ENCODE data around the gene SHH. TPM values are rescaled to one million over a fixed set of nuclear protein-coding genes. Genes with fewer than 3 reads are reported as not detected.

Gene SHH
- total RNA-seq, 1 donor from 2014 or later: 0.25 TPM

- no peak overlapping the region for H3K27ac ChIP-seq
- intact Hi-C loops (cut with DNase I): no loop called here
- no peaks in the 10 kb centered on the region for H3K9me3 ChIP-seq
- H3K27me3 ChIP-seq: no peaks in the 10 kb centered on the region
- H3K4me1 ChIP-seq: peaks cover 13% of the 10 kb centered on the region
- peaks cover 0 to 26% of the 10 kb centered on the region in 2 donors for H3K36me3 ChIP-seq
- TF ChIP-seq POLR2AphosphoS5 (IDR thresholded peaks at IDR 0.05; ENCODE audit: insufficient read depth in 1 of 2, low read depth in 1 of 2) (no peak), CTCF (IDR thresholded peaks at IDR 0.05) (no peak)
- no peak overlapping the region for H3K4me3 ChIP-seq
- DNase-seq (ENCODE audit: extremely low spot score in 2 of 2): no peak
Observed at GRCh38 chr7:155785536-155785935, 26.7 kb downstream of the SHH start.

GRCh38 chr7:155782466-155782865, 29.8 kb downstream of the SHH start:
- TF ChIP-seq POLR2AphosphoS5 (IDR thresholded peaks at IDR 0.05; ENCODE audit: insufficient read depth in 1 of 2, low read depth in 1 of 2): no peak
- TF ChIP-seq POLR2A (IDR thresholded peaks at IDR 0.05): no peak
- TF ChIP-seq CTCF (IDR thresholded peaks at IDR 0.05): no peak
- Histone ChIP-seq H3K4me1 (peaks cover 7% of the 10 kb centered on the region), H3K9me3 (no peaks in the 10 kb centered on the region), H3K27me3 (no peaks in the 10 kb centered on the region), H3K36me3 (peaks cover 0 to 37% of the 10 kb centered on the region in 2 donors), H3K27ac (no peak overlapping the region), H3K4me3 (no peak overlapping the region)
- no peak for DNase-seq (ENCODE audit: extremely low spot score in 2 of 2)
- intact Hi-C loops (cut with DNase I): no loop called here

- intact Hi-C loops (cut with DNase I): no loop called here
- no peaks in the 10 kb centered on the region for H3K9me3 ChIP-seq
- H3K4me3 ChIP-seq: no peak overlapping the region
- TF ChIP-seq POLR2A (IDR thresholded peaks at IDR 0.05) (no peak), CTCF (IDR thresholded peaks at IDR 0.05) (no peak), POLR2AphosphoS5 (IDR thresholded peaks at IDR 0.05; ENCODE audit: insufficient read depth in 1 of 2, low read depth in 1 of 2) (no peak)
- no peaks in the 10 kb centered on the region for H3K27me3 ChIP-seq
- H3K4me1 ChIP-seq: no peaks in the 10 kb centered on the region
- no peak overlapping the region for H3K27ac ChIP-seq
- peaks cover 0 to 39% of the 10 kb centered on the region in 2 donors for H3K36me3 ChIP-seq
- no peak for DNase-seq (ENCODE audit: extremely low spot score in 2 of 2)
Observed at GRCh38 chr7:155781433-155781832, 30.8 kb downstream of the SHH start.

- Histone ChIP-seq H3K4me1 (no peaks in the 10 kb centered on the region), H3K4me3 (no peak overlapping the region), H3K9me3 (no peaks in the 10 kb centered on the region), H3K36me3 (peaks cover 0 to 45% of the 10 kb centered on the region in 2 donors), H3K27me3 (no peaks in the 10 kb centered on the region), H3K27ac (no peak overlapping the region)
- TF ChIP-seq CTCF (IDR thresholded peaks at IDR 0.05): no peak
- TF ChIP-seq POLR2AphosphoS5 (IDR thresholded peaks at IDR 0.05; ENCODE audit: insufficient read depth in 1 of 2, low read depth in 1 of 2): no peak
- TF ChIP-seq POLR2A (IDR thresholded peaks at IDR 0.05): no peak
- no peak for DNase-seq (ENCODE audit: extremely low spot score in 2 of 2)
- intact Hi-C loops (cut with DNase I): no loop called here
Observed at GRCh38 chr7:155780884-155781283, 31.4 kb downstream of the SHH start.

GRCh38 chr7:155778349-155778748, 33.9 kb downstream of the SHH start:
- H3K27ac ChIP-seq: no peak overlapping the region
- intact Hi-C loops (cut with DNase I): no loop called here
- no peak for DNase-seq (ENCODE audit: extremely low spot score in 2 of 2)
- TF ChIP-seq POLR2AphosphoS5 (IDR thresholded peaks at IDR 0.05; ENCODE audit: insufficient read depth in 1 of 2, low read depth in 1 of 2) (no peak), POLR2A (IDR thresholded peaks at IDR 0.05) (no peak), CTCF (IDR thresholded peaks at IDR 0.05) (no peak)
- H3K9me3 ChIP-seq: no peaks in the 10 kb centered on the region
- no peaks in the 10 kb centered on the region for H3K27me3 ChIP-seq
- no peak overlapping the region for H3K4me3 ChIP-seq
- no peaks in the 10 kb centered on the region for H3K4me1 ChIP-seq
- H3K36me3 ChIP-seq: peaks cover 4 to 52% of the 10 kb centered on the region in 2 donors

Measured in vagina (tissue), 2 donors.